CD4-positive, alpha-beta T cell treated with Interferon alpha-2 for 1 hour (primary cell): ENCODE results near the gene AKIP1.
"Not testable (repeated sequence)": the region's sequence is repeated elsewhere in the genome, so short reads cannot be mapped to it uniquely, and the experiment has no call there.

Source experiments
- DNase-seq, 2 donors: peaks; one replicate each; pipeline ENCODE4 v3.0.0-alpha.2; 2020 to 2022

Gene AKIP1

GRCh38 chr11:8917157-8917825, 6.3 kb downstream of the AKIP1 start:
- DNase-seq = no peak

DNA sequence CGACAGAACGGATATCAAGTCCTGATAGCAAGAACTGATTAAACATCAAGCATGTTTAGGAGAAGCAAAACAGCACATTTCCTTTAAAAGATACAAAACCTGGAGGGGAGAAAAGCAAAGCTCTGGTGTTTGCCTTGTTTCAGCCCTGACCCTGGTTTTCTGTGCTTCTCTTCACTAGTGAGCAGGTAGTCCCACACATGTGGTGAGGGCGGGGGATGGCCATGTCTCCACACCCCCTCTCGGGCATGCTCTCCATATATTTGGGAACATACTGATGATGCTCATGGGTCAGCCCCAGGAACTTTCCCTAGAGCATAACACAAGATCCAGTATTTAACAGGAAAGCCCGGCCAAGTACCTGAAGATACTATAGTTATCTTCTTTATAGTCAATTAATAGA, 11.7 kb downstream of the AKIP1 start:
- DNase-seq = no peak

DNA sequence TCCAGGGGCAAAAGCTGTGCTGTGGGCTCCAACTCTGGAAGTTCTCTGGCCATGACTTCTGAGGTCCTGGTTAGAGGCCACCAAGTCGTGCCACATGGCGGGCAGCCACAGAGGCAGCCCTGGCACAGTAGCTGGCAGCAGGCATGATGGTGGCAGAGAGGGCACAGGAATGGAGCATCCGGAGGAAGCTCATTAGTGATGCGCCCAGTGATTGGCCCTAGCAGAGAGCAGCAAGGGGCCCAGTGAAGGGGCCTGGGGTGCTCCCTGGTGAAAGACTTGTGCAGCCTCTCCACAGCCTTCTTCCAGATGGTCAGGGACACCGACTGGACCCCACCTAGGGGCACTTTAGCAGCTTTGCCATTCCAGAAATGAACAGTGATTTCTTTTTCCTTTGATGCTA, 14.7 kb downstream of the AKIP1 start:
- no peak for DNase-seq

- DNase-seq = no peak
Measured at GRCh38 chr11:8926236-8926635, 15.2 kb downstream of the AKIP1 start.

DNA sequence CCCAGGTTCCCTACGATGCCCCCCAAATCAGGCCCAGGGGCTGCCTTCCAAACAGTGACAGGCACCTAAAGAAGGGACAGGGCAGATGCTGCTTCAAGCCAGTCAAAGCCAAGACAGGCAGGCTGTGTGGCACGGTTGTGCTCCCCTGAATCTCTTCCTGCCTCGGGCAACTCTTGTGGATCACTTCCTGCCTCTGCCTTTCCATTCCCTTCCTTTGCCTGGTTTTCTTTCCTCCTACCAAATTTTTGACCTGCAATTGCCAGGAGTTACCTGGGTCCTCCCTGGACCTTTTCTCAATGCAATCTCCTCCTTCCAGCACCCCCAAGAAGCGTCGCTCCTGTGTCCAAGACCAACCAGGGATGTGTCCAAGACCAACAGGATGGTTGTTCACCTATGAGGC, 16.2 kb downstream of the AKIP1 start:
- DNase-seq = no peak

DNA sequence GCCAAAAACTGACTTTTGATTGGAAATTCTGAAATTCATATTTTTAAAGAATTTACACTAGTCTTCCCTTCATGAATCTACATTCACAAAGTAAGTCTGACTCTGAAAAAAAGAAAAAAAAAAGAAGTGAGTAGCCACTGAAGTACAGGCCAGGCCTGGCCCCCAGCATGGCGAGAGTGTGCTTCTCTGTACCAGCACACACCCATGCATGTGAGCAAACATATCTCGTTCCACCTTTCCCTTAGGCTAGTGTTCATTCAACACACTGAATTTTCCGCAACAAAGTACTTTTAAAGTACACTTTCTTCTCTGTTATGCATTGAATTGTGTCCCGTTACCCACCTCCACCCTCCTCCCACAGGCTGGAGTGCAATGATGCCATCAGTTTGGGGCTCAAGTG, 17.2 kb downstream of the AKIP1 start:
- no peak for DNase-seq

GRCh38 chr11:8928981-8929615, 18.1 kb downstream of the AKIP1 start:
- DNase-seq = no peak

DNA sequence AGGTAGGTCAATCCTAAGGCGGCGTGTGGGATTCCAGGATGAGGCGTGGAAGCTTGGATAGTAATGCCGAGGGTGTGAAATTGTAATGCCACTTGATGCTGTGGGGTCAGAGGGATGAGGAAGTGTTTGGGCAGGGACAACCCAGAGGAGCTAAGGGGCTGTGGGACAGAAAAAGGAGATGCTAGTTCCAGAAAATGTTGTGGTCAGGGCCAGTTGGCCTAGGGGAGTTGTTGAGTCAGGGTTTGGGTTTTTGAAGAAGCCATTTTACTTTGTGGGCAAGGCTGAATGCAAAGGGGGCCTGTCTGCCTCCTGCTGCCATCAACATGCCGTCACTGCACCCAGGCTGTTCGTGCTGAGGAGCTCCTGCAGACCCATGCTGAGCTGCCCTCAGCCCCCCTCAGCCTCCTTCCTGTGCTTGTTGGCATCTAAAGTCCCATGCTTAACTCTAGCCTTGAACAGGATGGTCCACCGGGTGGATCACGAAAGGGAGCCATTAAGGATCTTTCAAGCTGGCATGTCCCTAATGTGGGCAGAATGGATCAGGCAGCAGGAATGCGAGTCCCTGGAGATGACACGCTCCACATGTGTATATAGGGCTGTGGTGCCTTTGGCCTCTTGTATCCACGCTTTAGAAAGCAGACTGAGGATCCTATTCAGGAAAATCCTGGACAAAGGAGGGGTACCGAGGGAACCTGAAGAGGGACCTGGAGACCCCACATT, 19.6 kb downstream of the AKIP1 start:
- DNase-seq = no peak

- no peak for DNase-seq
Measured at GRCh38 chr11:8932564-8933180, 21.7 kb downstream of the AKIP1 start, which contains the start of gene C11orf16. C11orf16 (minus strand) TSS chr11:8932947; CDS start chr11:8932308, 639 bp downstream.

GRCh38 chr11:8933931-8934330, 22.9 kb downstream of the AKIP1 start:
- DNase-seq = no peak

- no peak for DNase-seq
Measured at GRCh38 chr11:8934742-8935488, 23.9 kb downstream of the AKIP1 start.

- DNase-seq = not testable (repeated sequence)
Measured at GRCh38 chr11:8935789-8936188, 24.8 kb downstream of the AKIP1 start.

- DNase-seq = no peak
Measured at GRCh38 chr11:8937159-8937558, 26.2 kb downstream of the AKIP1 start.

DNA sequence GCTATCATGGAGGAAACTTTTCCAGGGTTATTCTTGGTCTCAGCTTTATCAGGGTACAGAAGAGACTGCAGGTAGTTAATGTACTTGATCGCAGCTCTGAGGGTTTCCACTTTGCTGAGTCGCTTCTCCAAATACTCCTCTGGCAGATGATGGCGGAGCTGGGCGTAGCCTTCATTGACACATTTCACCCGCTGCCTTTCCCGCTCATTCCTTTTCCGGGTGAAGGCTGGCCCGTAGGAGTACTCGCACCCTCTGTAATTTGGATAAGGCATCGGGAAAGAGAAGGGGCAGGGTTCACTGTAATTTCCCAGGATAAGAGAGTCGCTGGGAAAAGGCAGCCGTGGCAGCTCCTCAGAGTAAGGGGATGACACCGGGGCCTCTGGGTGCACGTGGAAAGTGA, 26.7 kb downstream of the AKIP1 start:
- no peak for DNase-seq

DNA sequence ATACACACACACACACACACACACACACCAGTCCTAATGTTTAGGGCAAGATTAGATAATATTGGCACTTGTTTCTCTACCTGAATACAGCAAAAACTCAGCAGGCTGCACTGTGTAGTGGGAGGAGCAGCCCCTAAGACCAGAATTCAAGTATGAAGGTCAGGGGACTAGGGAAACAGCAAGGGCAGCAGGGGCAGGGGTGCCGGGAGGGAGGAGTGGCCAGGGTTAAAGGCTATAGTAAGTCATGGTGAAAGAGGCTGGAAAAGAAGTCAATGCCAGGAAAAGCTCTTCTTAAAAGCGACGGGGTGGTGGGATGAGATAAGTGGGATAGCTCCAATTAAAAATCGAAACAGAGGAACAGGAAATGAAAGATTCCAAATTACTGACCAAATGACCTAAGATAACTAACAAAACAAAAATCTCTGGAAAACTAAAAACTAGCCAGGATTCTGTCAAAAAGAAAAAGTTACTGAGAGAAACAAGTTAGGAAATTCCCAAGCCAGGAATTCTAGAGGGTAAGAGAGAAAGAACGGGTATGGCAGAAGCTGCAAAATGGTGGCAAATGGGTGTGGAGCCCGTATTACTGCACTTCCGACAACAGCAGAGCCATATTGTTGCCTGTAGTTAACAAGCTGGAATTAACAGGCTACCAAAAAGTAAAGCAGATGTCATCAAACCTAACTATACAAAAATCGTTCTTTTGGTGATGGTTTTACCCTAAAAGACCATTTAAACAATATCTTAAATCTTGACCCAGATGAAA, 30.5 kb downstream of the AKIP1 start:
- DNase-seq = no peak

DNA sequence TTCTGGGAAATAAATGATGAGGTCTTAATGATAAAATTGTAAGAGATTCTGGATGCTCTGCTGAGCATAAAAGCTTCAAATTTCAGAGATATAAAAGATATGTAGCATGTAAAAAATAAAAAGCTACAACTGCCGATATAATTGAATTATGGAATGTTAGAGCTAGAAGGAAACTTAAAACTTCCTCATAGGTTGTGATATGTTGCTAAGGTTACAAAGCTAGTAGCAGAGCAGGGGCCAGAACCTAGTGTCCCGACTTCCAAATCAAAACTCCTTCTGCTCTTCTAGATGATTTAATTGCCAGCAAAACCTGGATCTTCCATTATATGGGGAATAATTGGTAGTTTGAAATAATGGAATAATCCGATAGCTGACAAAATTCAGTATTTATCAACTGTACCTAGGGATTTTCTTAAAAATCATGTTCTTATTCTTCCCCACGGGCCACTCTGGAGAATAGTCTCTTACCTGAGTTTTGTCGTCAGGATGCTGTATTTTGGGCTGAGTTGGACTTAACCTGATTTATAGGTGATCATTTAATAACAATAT, 31.6 kb downstream of the AKIP1 start, which contains the start of gene ASCL3:
ASCL3 (minus strand) TSS at position 499 of the 549 bp plus-strand sequence. CDS start 4,855 bp downstream, outside the sequence.
- no peak for DNase-seq

- DNase-seq = no peak
Measured at GRCh38 chr11:8947230-8947943, 36.4 kb downstream of the AKIP1 start.

- DNase-seq = no peak
Measured at GRCh38 chr11:8948886-8949285, 37.9 kb downstream of the AKIP1 start.

- no peak for DNase-seq
Measured at GRCh38 chr11:8956860-8957259, 45.9 kb downstream of the AKIP1 start.

DNA sequence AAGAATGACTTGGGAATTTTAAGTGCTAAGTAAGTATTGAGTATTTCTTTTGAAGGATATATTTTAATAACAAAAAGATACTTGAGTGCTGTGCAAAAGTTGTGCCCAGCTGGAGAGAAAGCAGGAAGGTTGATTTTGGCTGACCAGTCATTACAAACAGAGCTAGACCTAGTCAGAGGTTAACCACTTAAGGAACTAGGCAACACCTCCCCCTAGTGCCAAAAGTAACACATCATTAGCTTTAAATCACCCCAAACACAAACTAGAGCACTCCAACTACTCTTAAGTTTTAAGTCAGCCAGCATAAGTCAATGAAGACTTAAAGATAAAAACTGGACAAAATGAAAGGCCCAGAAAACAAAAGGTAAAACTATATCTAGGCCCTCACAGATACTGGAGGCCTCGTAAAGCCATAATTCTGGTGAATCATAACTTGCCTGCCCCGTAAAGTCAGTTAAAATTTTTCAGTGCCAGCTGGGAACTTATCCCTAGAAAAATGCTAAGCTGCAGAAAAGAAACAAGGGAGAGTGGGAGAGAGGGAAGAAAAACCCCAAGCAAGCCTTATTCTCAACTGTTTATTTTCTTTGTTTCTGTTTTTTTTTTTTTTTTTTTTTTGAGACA, 48.7 kb downstream of the AKIP1 start:
- peak; percentile 27 to 57 for DNase-seq
